ENCODE data around the gene SMARCE1.

DNA sequence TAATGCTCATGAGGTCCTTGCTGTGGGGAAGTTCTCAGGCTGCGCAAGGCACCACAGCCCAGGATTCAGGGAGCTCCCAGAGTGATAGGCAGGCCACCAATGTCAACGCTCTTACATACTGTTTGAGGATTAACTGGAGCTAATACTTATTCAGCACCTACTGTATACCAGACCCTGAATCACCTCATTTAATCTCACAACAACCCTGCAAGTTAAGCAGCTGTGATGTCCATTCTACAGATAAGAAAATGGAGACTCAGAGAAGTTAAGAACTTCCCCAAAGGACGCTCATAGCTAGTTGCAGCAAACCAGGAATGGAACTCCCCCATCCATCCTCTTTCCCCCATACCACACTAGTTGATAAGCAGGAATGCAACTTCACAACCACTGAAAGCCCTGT lies 56.9 kb downstream of the SMARCE1 start:
- TF ChIP-seq, protein P1, sequence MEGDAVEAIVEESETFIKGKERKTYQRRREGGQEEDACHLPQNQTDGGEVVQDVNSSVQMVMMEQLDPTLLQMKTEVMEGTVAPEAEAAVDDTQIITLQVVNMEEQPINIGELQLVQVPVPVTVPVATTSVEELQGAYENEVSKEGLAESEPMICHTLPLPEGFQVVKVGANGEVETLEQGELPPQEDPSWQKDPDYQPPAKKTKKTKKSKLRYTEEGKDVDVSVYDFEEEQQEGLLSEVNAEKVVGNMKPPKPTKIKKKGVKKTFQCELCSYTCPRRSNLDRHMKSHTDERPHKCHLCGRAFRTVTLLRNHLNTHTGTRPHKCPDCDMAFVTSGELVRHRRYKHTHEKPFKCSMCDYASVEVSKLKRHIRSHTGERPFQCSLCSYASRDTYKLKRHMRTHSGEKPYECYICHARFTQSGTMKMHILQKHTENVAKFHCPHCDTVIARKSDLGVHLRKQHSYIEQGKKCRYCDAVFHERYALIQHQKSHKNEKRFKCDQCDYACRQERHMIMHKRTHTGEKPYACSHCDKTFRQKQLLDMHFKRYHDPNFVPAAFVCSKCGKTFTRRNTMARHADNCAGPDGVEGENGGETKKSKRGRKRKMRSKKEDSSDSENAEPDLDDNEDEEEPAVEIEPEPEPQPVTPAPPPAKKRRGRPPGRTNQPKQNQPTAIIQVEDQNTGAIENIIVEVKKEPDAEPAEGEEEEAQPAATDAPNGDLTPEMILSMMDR (IDR thresholded peaks at IDR 0.05), result no peak
- TF ChIP-seq POLR2A (IDR thresholded peaks at IDR 0.05), result no peak

Data from Peyer's patch (tissue), 4 donors.